Tibial artery (tissue), 4 donors: ENCODE measurements around the gene TRIP12.
A peak's percentile ranks its signal among the peaks of the same experiment; 100 is the strongest.
"Not testable (repeated sequence)": the region's sequence is repeated elsewhere in the genome, so short reads cannot be mapped to it uniquely, and the experiment has no call there.

ENCODE experiments used
- DNase-seq, 2 donors: peaks; one replicate each; pipeline ENCODE4 v3.0.0-alpha.2; 2019
- H3K27ac ChIP-seq, 2 donors: fragments of 200-600 bp; sonication (generic) in 1 of 2; 1 replicate in 1 of 2; 2 replicates in 1 of 2; pipeline ENCODE4 v1.5.1; 2018 to 2019; ENCODE audit warnings: mild to moderate bottlenecking in 1 of 2
- H3K27me3 ChIP-seq, 2 donors: fragments of 200-600 bp; sonication (generic) in 1 of 2; one replicate each; pipeline versions ENCODE4 v1.5.1 to v1.6.0; 2016 to 2019
- H3K36me3 ChIP-seq, 3 donors: fragments of 200-600 bp; sonication (generic) in 2 of 3; one replicate each; pipeline ENCODE4 v1.5.1; 2016 to 2019; ENCODE audit warnings: mild to moderate bottlenecking in 2 of 3
- H3K4me1 ChIP-seq, 4 donors: fragments of 200-600 bp; sonication (generic) in 2 of 4; 1 replicate in 3 of 4; 2 replicates in 1 of 4; pipeline ENCODE4 v1.5.1; 2016 to 2019
- H3K4me3 ChIP-seq, 2 donors: fragments of 200-600 bp; sonication (generic) in 1 of 2; 1 replicate in 1 of 2; 2 replicates in 1 of 2; pipeline ENCODE4 v1.5.1; 2018 to 2019; ENCODE audit warnings: mild to moderate bottlenecking in 2 of 2
- H3K9me3 ChIP-seq, 3 donors: fragments of 200-600 bp; sonication (generic) in 1 of 3; one replicate each; pipeline ENCODE4 v1.5.1; 2016 to 2019
- CTCF ChIP-seq, 2 experiments: fragments of 200-600 bp in 1 of 2; fragments of 450-650 bp in 1 of 2; IDR thresholded peaks; one replicate each; pipeline ENCODE4 v1.5.1; 2017 to 2019; ENCODE audit warnings: antibody characterized with exemption in 2 of 2, mild to moderate bottlenecking in 1 of 2, moderate library complexity in 1 of 2
- intact Hi-C: fragments of 100-400 bp; cut with DNase I; formaldehyde crosslinking; loops from one replicate; pipeline ENCODE4 v1.15.0; 2023; ENCODE audit warnings: low total_unique reads

The TRIP12 gene

DNA sequence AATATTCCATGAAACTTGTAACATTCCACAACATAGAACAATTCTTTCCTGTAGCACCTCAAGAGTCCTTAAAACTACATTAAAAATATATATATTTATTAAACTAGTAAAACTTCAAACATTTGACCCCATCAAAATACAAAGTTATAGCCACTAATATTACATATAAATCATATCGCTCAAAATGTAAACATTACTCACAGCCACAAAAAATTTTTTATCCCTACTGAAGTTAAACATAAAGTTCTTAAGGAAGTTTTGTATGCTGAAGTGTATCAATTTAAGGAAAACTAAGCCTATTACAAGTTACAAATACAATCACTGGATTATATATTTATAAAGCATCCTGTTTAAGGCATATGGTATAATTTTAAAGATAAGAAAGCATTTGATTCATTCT is 127.2 kb downstream of the TRIP12 start:
- H3K27me3 ChIP-seq: no peaks in the 10 kb centered on the region
- intact Hi-C loops: loop anchor here (10.0 kb wide), 1 partner anchor 130 kb away; the partner anchor contains the start of genes FBXO36 and TRIP12
- DNase-seq: no peak
- no peak overlapping the region for H3K4me3 ChIP-seq
- peaks cover 0 to 23% (median 11%) of the 10 kb centered on the region in 4 donors for H3K4me1 ChIP-seq
- peaks cover 78 to 80% (median 79%) of the 10 kb centered on the region in 3 donors for H3K36me3 ChIP-seq
- H3K9me3 ChIP-seq: no peaks in the 10 kb centered on the region
- no peak for TF ChIP-seq CTCF (IDR thresholded peaks at IDR 0.05)
- no peak overlapping the region for H3K27ac ChIP-seq

DNA sequence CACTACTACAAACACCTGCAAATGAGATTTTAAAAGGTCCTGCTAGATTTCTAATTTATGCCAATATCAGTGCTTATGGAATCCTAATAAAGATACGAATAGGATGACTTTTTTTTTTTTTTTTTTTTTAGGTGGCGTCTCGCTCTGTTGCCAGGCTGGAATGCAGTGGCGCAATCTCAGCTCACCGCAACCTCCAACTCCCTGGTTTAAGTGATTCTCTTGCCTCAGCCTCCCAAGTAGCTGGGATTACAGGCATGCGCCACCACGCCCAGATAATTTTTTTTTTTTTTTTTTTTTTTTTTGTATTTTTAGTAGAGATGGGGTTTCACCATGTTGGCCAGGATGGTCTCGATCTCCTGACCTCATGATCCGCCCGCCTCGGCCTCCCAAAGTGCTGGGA is 135.5 kb downstream of the TRIP12 start:
- H3K27me3 ChIP-seq, DNase-seq, H3K9me3 ChIP-seq, H3K27ac ChIP-seq, H3K4me1 ChIP-seq, intact Hi-C loops, H3K4me3 ChIP-seq: not testable (repeated sequence)
- peaks cover 44 to 62% (median 52%) of the 10 kb centered on the region in 3 donors for H3K36me3 ChIP-seq

DNA sequence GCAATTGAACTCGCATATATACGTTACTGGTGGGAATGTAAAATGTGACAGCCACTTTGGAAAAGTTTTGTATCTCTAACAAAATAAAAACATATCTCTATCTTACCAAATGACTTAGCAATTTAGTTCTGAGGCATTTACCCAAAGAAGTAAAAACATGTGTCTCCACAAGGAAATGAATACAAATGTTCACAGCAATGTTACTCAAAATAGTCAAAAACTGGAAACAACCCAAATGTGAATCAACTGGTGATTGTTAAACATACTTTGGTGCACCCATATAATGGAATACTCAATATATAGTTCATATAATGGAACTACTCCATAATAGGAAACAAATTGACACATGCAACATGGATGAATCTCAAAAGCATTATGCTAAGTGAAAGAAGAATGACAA is 137.0 kb downstream of the TRIP12 start:
- DNase-seq: no peak
- Histone ChIP-seq H3K27ac (no peak overlapping the region), H3K27me3 (no peaks in the 10 kb centered on the region), H3K36me3 (peaks cover 29 to 50% (median 39%) of the 10 kb centered on the region in 3 donors), H3K4me1 (peaks cover 0 to 14% (median 8%) of the 10 kb centered on the region in 4 donors), H3K9me3 (no peaks in the 10 kb centered on the region), H3K4me3 (no peak overlapping the region)
- intact Hi-C loops: no loop called here
- TF ChIP-seq CTCF (IDR thresholded peaks at IDR 0.05): no peak

DNA sequence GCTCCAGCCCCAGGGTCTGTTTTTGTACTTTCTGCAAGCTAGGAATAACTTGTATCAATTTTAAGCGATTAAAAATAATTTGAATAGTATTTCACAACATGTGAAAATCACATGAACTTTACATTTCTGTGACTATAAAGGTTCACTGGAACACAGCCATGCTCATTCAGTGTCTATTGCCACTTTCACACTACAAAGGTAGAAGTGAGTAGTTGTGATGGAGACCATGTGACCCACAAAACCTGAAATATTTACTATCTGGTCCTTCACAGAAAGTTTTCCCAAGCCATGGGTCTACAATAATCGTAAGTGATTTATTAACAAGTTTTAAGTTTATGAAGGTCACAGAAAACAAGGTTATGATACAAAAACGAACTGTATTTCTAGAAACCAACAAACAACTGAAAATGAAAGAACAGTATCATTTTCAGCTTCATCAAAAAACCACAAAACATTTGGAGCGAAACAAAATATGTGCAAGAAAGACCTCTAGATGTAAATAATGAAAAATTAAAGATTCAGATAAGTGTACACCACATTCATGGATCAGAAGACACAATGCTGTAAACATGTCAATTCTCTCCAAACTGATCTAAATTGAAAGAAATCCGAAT is 138.6 kb downstream of the TRIP12 start:
- no peak for TF ChIP-seq CTCF (IDR thresholded peaks at IDR 0.05)
- intact Hi-C loops: no loop called here
- no peak for DNase-seq
- Histone ChIP-seq H3K27ac (no peak overlapping the region), H3K4me1 (peaks cover 0 to 14% (median 8%) of the 10 kb centered on the region in 4 donors), H3K27me3 (no peaks in the 10 kb centered on the region), H3K36me3 (peaks cover 18 to 49% (median 34%) of the 10 kb centered on the region in 3 donors), H3K4me3 (no peak overlapping the region), H3K9me3 (no peaks in the 10 kb centered on the region)

- no peak overlapping the region for H3K4me3 ChIP-seq
- H3K36me3 ChIP-seq: peaks cover 14 to 53% (median 40%) of the 10 kb centered on the region in 3 donors
- H3K9me3 ChIP-seq: no peaks in the 10 kb centered on the region
- intact Hi-C loops: no loop called here
- peak; percentile 67 to 88 for TF ChIP-seq CTCF (IDR thresholded peaks at IDR 0.05)
- DNase-seq: no peak
- no peak overlapping the region for H3K27ac ChIP-seq
- peaks cover 0 to 14% (median 8%) of the 10 kb centered on the region in 4 donors for H3K4me1 ChIP-seq
- H3K27me3 ChIP-seq: no peaks in the 10 kb centered on the region
Measured at GRCh38 chr2:229780856-229781773, 140.7 kb downstream of the TRIP12 start.

GRCh38 chr2:229779650-229780049 is 142.2 kb downstream of the TRIP12 start:
- no peak overlapping the region for H3K27ac ChIP-seq
- intact Hi-C loops: no loop called here
- no peak for DNase-seq
- H3K36me3 ChIP-seq: peaks cover 28 to 53% (median 53%) of the 10 kb centered on the region in 3 donors
- H3K4me3 ChIP-seq: no peak overlapping the region
- H3K4me1 ChIP-seq: peaks cover 0 to 11% (median 6%) of the 10 kb centered on the region in 4 donors
- H3K27me3 ChIP-seq: no peaks in the 10 kb centered on the region
- H3K9me3 ChIP-seq: no peaks in the 10 kb centered on the region
- no peak for TF ChIP-seq CTCF (IDR thresholded peaks at IDR 0.05)
